Endothelial cell of umbilical vein (primary cell): ENCODE measurements around the gene IFNG. TPM values are rescaled to one million over a fixed set of nuclear protein-coding genes. Genes with fewer than 3 reads are reported as not detected.

Experiments
- BruUV-seq: library from RNA; stranded (reverse); fragments of 400-500 nt; replicated peaks from 2 replicates; lab custom pipeline; 2021; lab: Mats Ljungman, UMichigan
- CTCF ChIA-PET: fragments of 300-600, 350-600 bp; sonication (Branson Sonifier 250); formaldehyde crosslinking; loops from one replicate; lab custom pipeline; 2021; ENCODE audit warnings: antibody characterized with exemption, inconsistent platforms; lab: Charles Lee
- POLR2A ChIA-PET: fragments of 300-600, 350-600 bp; sonication (Branson Sonifier 250); formaldehyde crosslinking; loops from one replicate; lab custom pipeline; 2021; ENCODE audit warnings: antibody characterized with exemption, inconsistent platforms; lab: Charles Lee
- DNase-seq: peaks from one replicate; pipeline ENCODE4 v3.0.0-alpha.2; 2011; ENCODE audit warnings: low read depth, low spot score
- FAIRE-seq: peaks from 2 replicates; lab custom pipeline; 2011; peaks lifted over from hg19 to GRCh38; lab: Jason Lieb, UNC
- H2AFZ ChIP-seq: 2 replicates; pipeline ENCODE4 v1.6.0; 2012; ENCODE audit warnings: low read depth, low read length, control low read depth, inconsistent platforms
- H3K27ac ChIP-seq: 2 replicates; pipeline ENCODE4 v1.5.1; 2011; ENCODE audit warnings: low read depth, mild to moderate bottlenecking, control low read depth, low read length, moderate library complexity; ENCODE audit not compliant: insufficient read depth
- H3K27me3 ChIP-seq, 2 experiments: 2 replicates each; pipeline versions ENCODE4 v1.6.0 to v1.6.1; 2011; ENCODE audit warnings: low read length in 2 of 2, mixed read lengths in 1 of 2; ENCODE audit not compliant: control insufficient read depth in 2 of 2, insufficient read depth in 2 of 2
- H3K36me3 ChIP-seq, 2 experiments: 2 replicates in 1 of 2; 3 replicates in 1 of 2; pipeline ENCODE4 v1.5.1; 2011; ENCODE audit warnings: low read length in 2 of 2, mild to moderate bottlenecking in 1 of 2, moderate library complexity in 1 of 2; ENCODE audit not compliant: control insufficient read depth in 2 of 2, insufficient read depth in 2 of 2; ENCODE audit errors: extremely low read depth in 1 of 2
- H3K4me1 ChIP-seq: 3 replicates; pipeline ENCODE4 v1.5.1; 2011; ENCODE audit warnings: mild to moderate bottlenecking, low read length; ENCODE audit not compliant: control insufficient read depth, insufficient read depth; ENCODE audit errors: extremely low read depth
- H3K4me2 ChIP-seq: 2 replicates; pipeline ENCODE4 v1.6.1; 2011; ENCODE audit warnings: low read length, control low read depth, mixed read lengths; ENCODE audit not compliant: insufficient read depth
- H3K4me3 ChIP-seq, 3 experiments: fragments of 200-600 bp in 1 of 3; sonication (generic), shearing (Covaris generic) in 1 of 3; replicated peaks in 1 of 3; 2 replicates each; pipeline ENCODE4 v1.5.1; 2011 to 2016; ENCODE audit warnings: control low read depth in 3 of 3, low read length in 3 of 3, mild to moderate bottlenecking in 2 of 3, inconsistent platforms in 1 of 3, low read depth in 1 of 3, moderate library complexity in 1 of 3; ENCODE audit not compliant: insufficient read depth in 1 of 3
- H3K79me2 ChIP-seq: 2 replicates; pipeline ENCODE4 v1.6.0; 2012; ENCODE audit warnings: low read length, inconsistent platforms; ENCODE audit not compliant: control insufficient read depth, insufficient read depth
- H3K9ac ChIP-seq: replicated peaks from 2 replicates; pipeline ENCODE3; 2011; ENCODE audit warnings: low read length, control low read depth; ENCODE audit not compliant: insufficient read depth; ENCODE audit errors: extremely low read depth
- H3K9me1 ChIP-seq: replicated peaks from 3 replicates; pipeline ENCODE4 v1.6.0; 2011; ENCODE audit warnings: mild to moderate bottlenecking, low read length; ENCODE audit not compliant: control insufficient read depth, insufficient read depth; ENCODE audit errors: extremely low read depth
- H3K9me3 ChIP-seq: replicated peaks from 2 replicates; pipeline ENCODE4 v1.5.1; 2012; ENCODE audit warnings: low read length, inconsistent platforms; ENCODE audit not compliant: control insufficient read depth, insufficient read depth
- H4K20me1 ChIP-seq: replicated peaks from 2 replicates; pipeline ENCODE3; 2011; ENCODE audit warnings: mild to moderate bottlenecking, low read length; ENCODE audit not compliant: control insufficient read depth, insufficient read depth; ENCODE audit errors: extremely low read depth
- EZH2 ChIP-seq: IDR thresholded peaks from 2 replicates; pipeline ENCODE4 v1.6.1; 2012; ENCODE audit warnings: borderline replicate concordance, low read depth, mild to moderate bottlenecking, moderate library complexity, low read length, inconsistent platforms; ENCODE audit not compliant: severe bottlenecking
- FOS ChIP-seq: IDR thresholded peaks from 2 replicates; pipeline ENCODE4 v1.6.1; 2011; ENCODE audit warnings: mild to moderate bottlenecking, low read length, moderate library complexity, borderline replicate concordance; ENCODE audit not compliant: insufficient read depth
- GATA2 ChIP-seq: IDR thresholded peaks from 2 replicates; pipeline ENCODE4 v1.7.0; 2011; ENCODE audit warnings: low read depth, mild to moderate bottlenecking, moderate library complexity, mixed read lengths, low read length; ENCODE audit not compliant: insufficient read length, insufficient read depth
- JUN ChIP-seq: IDR thresholded peaks from 2 replicates; pipeline ENCODE4 v1.6.1; 2011; ENCODE audit warnings: borderline replicate concordance, low read depth; ENCODE audit not compliant: insufficient read length, insufficient read depth
- MYC ChIP-seq: IDR thresholded peaks from one replicate; pipeline ENCODE4 v1.6.1; 2011; ENCODE audit warnings: mild to moderate bottlenecking, low read depth, low read length
- POLR2A ChIP-seq: IDR thresholded peaks from 2 replicates; pipeline ENCODE4 v1.6.1; 2012; ENCODE audit warnings: low read depth, mild to moderate bottlenecking, control low read depth, low read length
- POLR2AphosphoS5 ChIP-seq: IDR thresholded peaks from 2 replicates; pipeline ENCODE4 v1.6.1; 2012; ENCODE audit warnings: low read depth, mild to moderate bottlenecking, control low read depth, low read length, moderate library complexity; ENCODE audit not compliant: insufficient read depth
- dilution Hi-C: fragments of 300-500 bp; cut with MboI; formaldehyde crosslinking; loops from one replicate; pipeline ENCODE4 v1.15.0; 2019; ENCODE audit warnings: low sequenced_read_pairs; ENCODE audit not compliant: extremely low pct_ligation_motif_present
- intact Hi-C: fragments of 100-400 bp; cut with micrococcal nuclease; formaldehyde crosslinking; loops from one replicate; pipeline ENCODE4 v1.10.0; 2022
- polyA plus RNA-seq, 4 experiments: library from polyadenylated mRNA; depleted of rRNA in 3 of 4; stranded (reverse) in 3 of 4; unstranded in 1 of 4; fragments of >200 nt; gene quantifications; 2 replicates each; pipeline versions ENCODE4 v1.2.1 to v1.2.3, GENCODE V29; 2011 to 2012; ENCODE audit warnings: missing spikeins in 1 of 4
- total RNA-seq: library from RNA; stranded (reverse); gene quantifications from 2 replicates; pipeline ENCODE4 v1.2.3, GENCODE V29; 2021
- TF ChIP-seq, protein P1 (sequence below), 2 donors: IDR thresholded peaks; 1 replicate in 1 of 2; 2 replicates in 1 of 2; pipeline ENCODE4 v1.5.1; 2011; ENCODE audit warnings: low read length in 2 of 2, mild to moderate bottlenecking in 2 of 2, moderate library complexity in 2 of 2, control low read depth in 1 of 2, inconsistent platforms in 1 of 2, low read depth in 1 of 2; ENCODE audit not compliant: insufficient read depth in 1 of 2; ENCODE audit errors: extremely low read depth in 1 of 2
- TF ChIP-seq, protein P2 (sequence below): IDR thresholded peaks from 2 replicates; pipeline ENCODE4 v1.6.1; 2011; ENCODE audit not compliant: insufficient read depth, insufficient read length

IFNG gene
- total and polyA plus RNA-seq, 2 donors (not counting 3 experiments of a cell fraction or from before 2014, with no cell fraction given): not detected

DNA sequence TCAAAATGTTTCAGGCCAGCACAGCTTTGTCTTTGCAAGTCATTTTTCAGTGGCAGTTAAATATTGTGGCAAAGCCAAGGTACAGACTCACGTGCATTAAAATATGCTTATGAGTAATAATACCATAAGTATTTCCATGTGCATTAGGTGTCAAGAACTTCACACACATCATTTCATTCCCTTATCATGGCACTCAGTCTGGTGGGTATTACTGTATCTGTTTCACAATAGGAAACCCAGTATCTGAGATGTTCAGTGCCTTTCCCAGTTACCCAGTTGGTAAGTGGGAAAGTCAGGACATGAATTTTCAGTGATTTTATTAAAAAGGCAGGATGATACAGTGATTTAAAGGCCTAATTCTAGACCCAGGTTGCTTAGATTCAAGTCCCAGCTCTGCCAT lies 52.9 kb downstream of the IFNG start:
- TF ChIP-seq EZH2 (no peak), GATA2 (no peak), FOS (no peak), POLR2AphosphoS5 (no peak), MYC (no peak), JUN (no peak), POLR2A (no peak)
- TF ChIP-seq, protein P1, sequence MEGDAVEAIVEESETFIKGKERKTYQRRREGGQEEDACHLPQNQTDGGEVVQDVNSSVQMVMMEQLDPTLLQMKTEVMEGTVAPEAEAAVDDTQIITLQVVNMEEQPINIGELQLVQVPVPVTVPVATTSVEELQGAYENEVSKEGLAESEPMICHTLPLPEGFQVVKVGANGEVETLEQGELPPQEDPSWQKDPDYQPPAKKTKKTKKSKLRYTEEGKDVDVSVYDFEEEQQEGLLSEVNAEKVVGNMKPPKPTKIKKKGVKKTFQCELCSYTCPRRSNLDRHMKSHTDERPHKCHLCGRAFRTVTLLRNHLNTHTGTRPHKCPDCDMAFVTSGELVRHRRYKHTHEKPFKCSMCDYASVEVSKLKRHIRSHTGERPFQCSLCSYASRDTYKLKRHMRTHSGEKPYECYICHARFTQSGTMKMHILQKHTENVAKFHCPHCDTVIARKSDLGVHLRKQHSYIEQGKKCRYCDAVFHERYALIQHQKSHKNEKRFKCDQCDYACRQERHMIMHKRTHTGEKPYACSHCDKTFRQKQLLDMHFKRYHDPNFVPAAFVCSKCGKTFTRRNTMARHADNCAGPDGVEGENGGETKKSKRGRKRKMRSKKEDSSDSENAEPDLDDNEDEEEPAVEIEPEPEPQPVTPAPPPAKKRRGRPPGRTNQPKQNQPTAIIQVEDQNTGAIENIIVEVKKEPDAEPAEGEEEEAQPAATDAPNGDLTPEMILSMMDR (IDR thresholded peaks at IDR 0.05; ENCODE audit: extremely low read depth in 1 of 2, insufficient read depth in 1 of 2, low read depth in 1 of 2, low read length in 2 of 2): no peak
- TF ChIP-seq, protein P2, sequence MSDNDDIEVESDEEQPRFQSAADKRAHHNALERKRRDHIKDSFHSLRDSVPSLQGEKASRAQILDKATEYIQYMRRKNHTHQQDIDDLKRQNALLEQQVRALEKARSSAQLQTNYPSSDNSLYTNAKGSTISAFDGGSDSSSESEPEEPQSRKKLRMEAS: no peak
- H3K4me1 ChIP-seq: no peaks in the 10 kb centered on the region
- H3K9ac ChIP-seq: no peak overlapping the region
- CTCF ChIA-PET: no interaction called here
- H4K20me1 ChIP-seq: no peaks in the 10 kb centered on the region
- POLR2A ChIA-PET: interaction anchor here (0.6 kb wide), 1 partner anchor 481 kb away, joined by 4 read pairs; no protein-coding TSS in a partner anchor
- H3K36me3 ChIP-seq: no peaks in the 10 kb centered on the region
- no peaks in the 10 kb centered on the region for H3K9me1 ChIP-seq
- H3K27ac ChIP-seq: no peak overlapping the region
- H3K4me3 ChIP-seq: no peak overlapping the region
- no peaks in the 10 kb centered on the region for H3K27me3 ChIP-seq
- H3K4me2 ChIP-seq: no peak overlapping the region
- BruUV-seq: no TSS peak
- dilution Hi-C loops (no loop called here), intact Hi-C loops (no loop called here)
- no peaks in the 10 kb centered on the region for H3K9me3 ChIP-seq
- H3K79me2 ChIP-seq: no peaks in the 10 kb centered on the region
- FAIRE-seq: no peak
- DNase-seq: no peak
- H2AFZ ChIP-seq: no peak overlapping the region
